Parathyroid adenoma (tissue), 2 donors: ENCODE data around the gene ELN.

Source experiments
- H2AFZ ChIP-seq: fragments of 300-600 bp; sonication (generic); one replicate; pipeline ENCODE4 v1.7.0; 2017; ENCODE audit warnings: antibody characterized with exemption, mild to moderate bottlenecking
- H3K27ac ChIP-seq: fragments of 300-600 bp; sonication (generic); one replicate; pipeline ENCODE4 v1.7.0; 2017
- H3K27me3 ChIP-seq: fragments of 300-600 bp; sonication (generic); one replicate; pipeline ENCODE4 v1.7.0; 2017; ENCODE audit warnings: low read length; ENCODE audit not compliant: control insufficient read depth, insufficient read depth
- H3K36me3 ChIP-seq: fragments of 300-600 bp; sonication (generic); one replicate; pipeline ENCODE4 v1.7.0; 2017; ENCODE audit warnings: low read length; ENCODE audit not compliant: control insufficient read depth, insufficient read depth
- H3K4me1 ChIP-seq: fragments of 300-600 bp; sonication (generic); one replicate; pipeline ENCODE4 v1.7.0; 2017; ENCODE audit warnings: control low read depth
- H3K4me2 ChIP-seq: fragments of 300-600 bp; sonication (generic); one replicate; pipeline ENCODE4 v1.7.0; 2017; ENCODE audit warnings: low read length
- H3K4me3 ChIP-seq: fragments of 300-600 bp; sonication (generic); one replicate; pipeline ENCODE4 v1.7.0; 2017; ENCODE audit warnings: low read depth, low read length
- H3K79me2 ChIP-seq: fragments of 300-600 bp; sonication (generic); one replicate; pipeline ENCODE4 v1.7.0; 2017; ENCODE audit warnings: control low read depth
- H3K9ac ChIP-seq: fragments of 300-600 bp; sonication (generic); one replicate; pipeline ENCODE4 v1.7.0; 2017; ENCODE audit warnings: mild to moderate bottlenecking
- H3K9me3 ChIP-seq: fragments of 300-600 bp; sonication (generic); one replicate; pipeline ENCODE4 v1.7.0; 2017; ENCODE audit warnings: low read length; ENCODE audit not compliant: control insufficient read depth
- TF ChIP-seq, protein P1 (sequence below): fragments of 300-600 bp; sonication (generic); IDR thresholded peaks from one replicate; pipeline ENCODE4 v1.7.0; 2017; ENCODE audit warnings: antibody characterized with exemption, mild to moderate bottlenecking
- donor health status: primary hyperparathyroidism.

ELN gene

DNA sequence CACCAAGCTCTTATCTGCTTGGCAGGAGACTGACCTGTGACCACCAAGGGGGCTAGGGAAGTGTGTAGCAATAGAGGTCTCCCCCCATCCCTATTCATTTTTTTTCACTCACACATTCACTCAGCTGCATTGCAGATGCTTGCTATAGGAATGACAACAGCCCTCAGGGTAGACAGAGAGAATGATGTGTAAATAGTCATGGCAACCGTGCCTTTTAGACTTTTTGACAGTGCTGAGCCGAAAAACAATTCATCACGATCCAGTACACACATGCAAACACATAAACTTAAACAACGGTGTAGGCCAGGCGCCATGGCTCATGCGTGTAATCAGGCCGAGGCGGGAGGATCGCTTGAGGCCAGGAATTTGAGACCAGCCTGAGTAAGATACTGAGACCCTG is 7.6 kb upstream of the ELN start:
- Histone ChIP-seq H2AFZ (no peak overlapping the region), H3K27ac (no peak overlapping the region), H3K36me3 (no peaks in the 10 kb centered on the region), H3K9ac (no peak overlapping the region), H3K27me3 (no peaks in the 10 kb centered on the region), H3K4me3 (no peak overlapping the region), H3K9me3 (no peaks in the 10 kb centered on the region), H3K4me1 (no peaks in the 10 kb centered on the region), H3K4me2 (no peak overlapping the region), H3K79me2 (no peaks in the 10 kb centered on the region)
- TF ChIP-seq, protein P1, sequence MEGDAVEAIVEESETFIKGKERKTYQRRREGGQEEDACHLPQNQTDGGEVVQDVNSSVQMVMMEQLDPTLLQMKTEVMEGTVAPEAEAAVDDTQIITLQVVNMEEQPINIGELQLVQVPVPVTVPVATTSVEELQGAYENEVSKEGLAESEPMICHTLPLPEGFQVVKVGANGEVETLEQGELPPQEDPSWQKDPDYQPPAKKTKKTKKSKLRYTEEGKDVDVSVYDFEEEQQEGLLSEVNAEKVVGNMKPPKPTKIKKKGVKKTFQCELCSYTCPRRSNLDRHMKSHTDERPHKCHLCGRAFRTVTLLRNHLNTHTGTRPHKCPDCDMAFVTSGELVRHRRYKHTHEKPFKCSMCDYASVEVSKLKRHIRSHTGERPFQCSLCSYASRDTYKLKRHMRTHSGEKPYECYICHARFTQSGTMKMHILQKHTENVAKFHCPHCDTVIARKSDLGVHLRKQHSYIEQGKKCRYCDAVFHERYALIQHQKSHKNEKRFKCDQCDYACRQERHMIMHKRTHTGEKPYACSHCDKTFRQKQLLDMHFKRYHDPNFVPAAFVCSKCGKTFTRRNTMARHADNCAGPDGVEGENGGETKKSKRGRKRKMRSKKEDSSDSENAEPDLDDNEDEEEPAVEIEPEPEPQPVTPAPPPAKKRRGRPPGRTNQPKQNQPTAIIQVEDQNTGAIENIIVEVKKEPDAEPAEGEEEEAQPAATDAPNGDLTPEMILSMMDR, result no peak

DNA sequence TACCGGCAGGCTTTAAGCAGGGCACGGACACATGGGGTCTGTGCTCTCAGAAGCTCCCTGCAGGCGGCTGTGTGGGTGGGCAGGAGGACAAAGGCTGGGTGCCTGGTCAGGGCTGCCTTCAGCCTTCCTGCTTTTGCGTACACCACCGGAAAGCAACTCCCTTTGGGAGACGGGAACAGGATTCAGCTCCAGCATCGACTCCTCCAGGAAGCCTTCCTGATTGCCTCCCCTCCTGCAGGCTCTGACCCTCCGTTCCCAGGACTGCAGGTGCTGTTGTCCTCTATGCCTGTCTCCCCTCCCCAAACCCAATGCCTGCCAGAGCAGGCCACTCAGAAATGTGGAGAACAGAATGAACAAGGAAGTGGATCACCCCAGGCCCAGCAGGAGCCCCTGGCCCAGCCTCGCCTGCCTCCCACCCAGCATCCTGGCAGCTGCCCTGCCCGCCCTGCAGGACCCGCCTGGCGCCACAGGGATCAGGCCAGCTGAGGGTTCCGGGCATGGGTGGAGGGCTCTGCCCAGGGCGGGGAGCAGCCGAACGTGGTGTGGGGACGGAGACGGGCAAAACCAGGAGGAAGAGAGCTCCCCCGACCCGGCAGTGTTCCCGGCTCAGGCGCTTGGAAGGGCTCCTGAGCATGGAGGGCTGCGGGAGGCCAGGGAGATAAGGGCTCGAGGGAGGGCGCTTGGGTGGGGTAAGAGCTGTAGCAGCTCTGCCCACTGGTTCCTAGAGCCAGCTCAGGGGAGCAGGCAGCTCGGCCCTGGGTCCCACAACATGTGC is 6.2 kb upstream of the ELN start:
- no peak overlapping the region for H3K9ac ChIP-seq
- TF ChIP-seq, protein P1, result no peak
- no peaks in the 10 kb centered on the region for H3K36me3 ChIP-seq
- H2AFZ ChIP-seq, result no peak overlapping the region
- H3K79me2 ChIP-seq, result no peaks in the 10 kb centered on the region
- H3K27ac ChIP-seq, result no peak overlapping the region
- no peaks in the 10 kb centered on the region for H3K27me3 ChIP-seq
- no peaks in the 10 kb centered on the region for H3K9me3 ChIP-seq
- H3K4me2 ChIP-seq, result no peak overlapping the region
- H3K4me3 ChIP-seq, result no peak overlapping the region
- H3K4me1 ChIP-seq, result no peaks in the 10 kb centered on the region

DNA sequence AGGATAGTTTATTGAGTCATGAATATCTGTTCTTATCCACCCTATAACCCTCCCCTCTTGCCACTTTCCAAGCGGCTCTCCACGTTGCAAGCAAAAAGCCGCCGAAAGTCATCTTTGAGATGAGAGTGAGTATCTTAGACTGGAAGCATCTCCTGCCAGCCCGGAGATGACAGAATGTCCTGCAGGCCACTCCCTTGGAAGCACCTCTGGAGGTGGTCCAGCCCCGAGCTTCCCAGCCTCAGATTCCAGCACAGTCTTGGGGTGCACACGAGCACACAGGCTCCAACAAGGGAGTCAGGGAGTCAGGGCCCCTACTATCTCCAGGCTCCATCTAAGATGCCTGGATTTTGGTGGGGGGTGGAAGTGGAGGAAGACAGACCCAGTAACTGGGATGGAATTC is 5.5 kb upstream of the ELN start:
- Histone ChIP-seq H3K4me3 (no peak overlapping the region), H3K9ac (no peak overlapping the region), H3K9me3 (no peaks in the 10 kb centered on the region), H3K4me2 (no peak overlapping the region), H3K79me2 (no peaks in the 10 kb centered on the region), H3K4me1 (no peaks in the 10 kb centered on the region), H3K36me3 (no peaks in the 10 kb centered on the region), H2AFZ (no peak overlapping the region), H3K27ac (no peak overlapping the region), H3K27me3 (no peaks in the 10 kb centered on the region)
- TF ChIP-seq, protein P1, result no peak

DNA sequence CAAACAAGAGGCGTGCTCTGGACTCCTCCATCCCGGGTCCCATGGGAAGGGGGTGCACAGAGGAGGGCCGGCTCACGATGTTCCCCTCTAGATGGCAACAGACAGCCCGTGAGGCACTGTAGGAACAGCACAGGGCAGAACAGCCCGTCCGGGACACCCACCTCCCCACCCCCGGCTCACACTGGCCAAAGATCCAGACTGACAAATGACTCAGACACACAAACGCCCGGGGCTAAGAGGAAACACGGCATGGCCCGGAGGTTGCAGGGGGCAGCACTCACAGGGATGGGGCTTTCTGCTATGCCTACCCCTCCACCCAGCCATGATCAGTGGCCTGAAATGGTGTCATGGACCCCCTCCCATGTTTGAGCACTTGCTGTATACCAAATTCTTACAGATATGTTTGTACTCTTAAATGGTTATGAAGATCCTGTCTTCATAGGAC is 4.9 kb upstream of the ELN start:
- no peaks in the 10 kb centered on the region for H3K36me3 ChIP-seq
- no peaks in the 10 kb centered on the region for H3K27me3 ChIP-seq
- TF ChIP-seq, protein P1, result no peak
- no peak overlapping the region for H3K4me2 ChIP-seq
- H3K79me2 ChIP-seq, result no peaks in the 10 kb centered on the region
- H2AFZ ChIP-seq, result no peak overlapping the region
- H3K9ac ChIP-seq, result no peak overlapping the region
- no peak overlapping the region for H3K4me3 ChIP-seq
- no peaks in the 10 kb centered on the region for H3K9me3 ChIP-seq
- no peaks in the 10 kb centered on the region for H3K4me1 ChIP-seq
- H3K27ac ChIP-seq, result no peak overlapping the region

DNA sequence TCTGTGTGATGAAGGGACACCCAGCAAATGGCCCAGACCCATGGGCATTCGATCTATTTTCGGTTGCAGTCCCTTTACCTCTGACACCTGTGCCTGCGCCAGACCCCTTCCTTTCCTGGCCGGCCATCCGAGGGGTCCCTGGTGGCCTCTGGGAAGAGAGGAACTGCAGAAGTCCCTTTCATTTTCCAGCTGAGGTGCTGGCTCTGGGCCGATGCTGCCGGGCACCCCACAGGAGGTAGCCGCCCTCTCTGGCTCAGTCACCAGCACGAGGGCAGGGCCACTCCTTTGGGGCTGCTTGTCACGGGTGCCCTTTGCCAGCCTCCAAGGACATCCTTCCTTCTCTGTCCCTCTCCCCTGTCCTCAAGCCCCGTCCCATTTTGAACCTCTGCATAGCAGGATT is 4.2 kb upstream of the ELN start:
- no peaks in the 10 kb centered on the region for H3K4me1 ChIP-seq

More for the DNA sequence above, 4.2 kb upstream of the ELN start:
- Histone ChIP-seq H3K4me3 (no peak overlapping the region), H3K36me3 (no peaks in the 10 kb centered on the region), H3K4me2 (no peak overlapping the region), H2AFZ (no peak overlapping the region), H3K9ac (no peak overlapping the region), H3K27me3 (no peaks in the 10 kb centered on the region), H3K9me3 (no peaks in the 10 kb centered on the region), H3K27ac (no peak overlapping the region), H3K79me2 (no peaks in the 10 kb centered on the region)
- TF ChIP-seq, protein P1, result no peak
